ENCODE results near the gene DDX41.
"Not testable (repeated sequence)": the region's sequence is repeated elsewhere in the genome, so short reads cannot be mapped to it uniquely, and the experiment has no call there.

DDX41 gene

GRCh38 chr5:177537389-177538361, 20.9 kb upstream of the DDX41 start:
- no peak for TF ChIP-seq CTCF (IDR thresholded peaks at IDR 0.05; ENCODE audit: insufficient read depth, low read depth, low read length, missing control alignments)
- no peak overlapping the region for H3K4me3 ChIP-seq (ENCODE audit: low read depth, low read length)
- no peak for DNase-seq (ENCODE audit: low read depth)

- H3K4me3 ChIP-seq (ENCODE audit: low read depth, low read length) = no peak overlapping the region
- no peak for TF ChIP-seq CTCF (IDR thresholded peaks at IDR 0.05; ENCODE audit: insufficient read depth, low read depth, low read length, missing control alignments)
- DNase-seq (ENCODE audit: low read depth) = no peak
Measured at GRCh38 chr5:177536386-177536785, 19.6 kb upstream of the DDX41 start.

- H3K4me3 ChIP-seq (ENCODE audit: low read depth, low read length) = no peak overlapping the region
- no peak for TF ChIP-seq CTCF (IDR thresholded peaks at IDR 0.05; ENCODE audit: insufficient read depth, low read depth, low read length, missing control alignments)
- no peak for DNase-seq (ENCODE audit: low read depth)
Measured at GRCh38 chr5:177535125-177535524, 18.4 kb upstream of the DDX41 start.

- not testable (repeated sequence) for DNase-seq (ENCODE audit: low read depth); H3K4me3 ChIP-seq (ENCODE audit: low read depth, low read length)
Measured at GRCh38 chr5:177534433-177534832, 17.7 kb upstream of the DDX41 start.

- no peak overlapping the region for H3K4me3 ChIP-seq (ENCODE audit: low read depth, low read length)
- DNase-seq (ENCODE audit: low read depth) = no peak
- TF ChIP-seq CTCF (IDR thresholded peaks at IDR 0.05; ENCODE audit: insufficient read depth, low read depth, low read length, missing control alignments) = no peak
Measured at GRCh38 chr5:177531209-177531940, 14.6 kb upstream of the DDX41 start.

GRCh38 chr5:177530638-177531037, 13.9 kb upstream of the DDX41 start:
- no peak for TF ChIP-seq CTCF (IDR thresholded peaks at IDR 0.05; ENCODE audit: insufficient read depth, low read depth, low read length, missing control alignments)
- no peak overlapping the region for H3K4me3 ChIP-seq (ENCODE audit: low read depth, low read length)
- no peak for DNase-seq (ENCODE audit: low read depth)

Data from GM12865 (cell line).